ENCODE data around the gene TMEM178A. TPM values are rescaled to one million over a fixed set of nuclear protein-coding genes. Genes with fewer than 3 reads are reported as not detected.

TMEM178A gene
- polyA plus RNA-seq, 3 donors = 0.15 TPM; not detected in 2

DNA sequence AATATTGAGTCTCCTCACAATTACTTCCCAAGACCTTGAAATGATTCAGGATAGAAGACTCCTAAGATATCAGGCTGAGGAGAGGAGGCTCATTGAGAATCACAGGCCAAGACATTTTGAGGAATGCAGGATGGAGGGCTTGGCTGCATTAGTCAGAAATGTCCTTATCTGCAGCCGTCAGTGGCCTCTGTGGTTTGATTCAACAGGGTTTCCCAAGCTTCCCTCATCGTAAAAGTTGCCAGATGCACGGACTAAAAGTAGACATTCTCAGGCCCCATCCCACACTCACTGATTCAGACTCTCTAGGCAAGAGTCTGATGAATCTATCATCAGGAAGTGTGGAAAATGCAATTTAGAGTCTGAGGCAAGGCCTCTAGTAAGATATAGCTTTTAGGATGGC lies 34.0 kb upstream of the TMEM178A start:
- Mint-ChIP-seq H3K9me3 (peaks cover 0 to 6% (median 0%) of the 10 kb centered on the region in 7 donors), H3K36me3 (no peaks in the 10 kb centered on the region), H3K27me3 (ENCODE audit: low read depth in 3 of 3) (peaks cover 0 to 2% (median 1%) of the 10 kb centered on the region in 3 donors), H3K4me3 (no peak overlapping the region), H3K27ac (no peak overlapping the region), H3K4me1 (peaks cover 5% of the 10 kb centered on the region)
- H3K36me3 ChIP-seq (replicated peaks in 1 of 2; ENCODE audit: control insufficient read depth in 1 of 2, insufficient read depth in 2 of 2, low read length in 2 of 2) = no peaks in the 10 kb centered on the region
- TF ChIP-seq CTCF (IDR thresholded peaks at IDR 0.05) = no peak
- H3K4me2 ChIP-seq (replicated peaks; ENCODE audit: extremely low read depth, low read length, poor library complexity, severe bottlenecking) = no peak overlapping the region
- no peaks in the 10 kb centered on the region for H3K9me3 ChIP-seq (replicated peaks in 1 of 2; ENCODE audit: control insufficient read depth in 1 of 2, insufficient read depth in 1 of 2, low read length in 2 of 2)
- H3K27me3 ChIP-seq (ENCODE audit: control insufficient read depth in 2 of 2, insufficient read depth in 2 of 2, low read length in 2 of 2) = no peaks in the 10 kb centered on the region
- H2AFZ ChIP-seq (ENCODE audit: insufficient read depth, low read depth, low read length, poor library complexity, severe bottlenecking) = no peak overlapping the region
- H3K4me3 ChIP-seq (replicated peaks in 1 of 3; ENCODE audit: low read depth in 2 of 3, low read length in 3 of 3) = no peak overlapping the region
- no peaks in the 10 kb centered on the region for H3K79me2 ChIP-seq (ENCODE audit: insufficient read depth, low read length)
- intact Hi-C loops (cut with micrococcal nuclease) = no loop called here
- H4K20me1 ChIP-seq (ENCODE audit: insufficient read depth, low read length) = no peaks in the 10 kb centered on the region
- WGBS (ENCODE audit: insufficient coverage) = 0% methylated on average over 1 of the region's 3 CpGs
- H3K27ac ChIP-seq (ENCODE audit: low read depth in 1 of 2, low read length in 2 of 2) = no peak overlapping the region
- no peak for DNase-seq
- peaks cover 3 to 5% of the 10 kb centered on the region in 2 donors for H3K4me1 ChIP-seq (ENCODE audit: control insufficient read depth in 1 of 2, insufficient read depth in 2 of 2, low read length in 2 of 2)
- no peak overlapping the region for H3K9ac ChIP-seq (ENCODE audit: insufficient read depth, low read length, poor library complexity, severe bottlenecking)

- Histone ChIP-seq H3K9ac (ENCODE audit: insufficient read depth, low read length, poor library complexity, severe bottlenecking) (no peak overlapping the region), H4K20me1 (ENCODE audit: insufficient read depth, low read length) (no peaks in the 10 kb centered on the region), H2AFZ (ENCODE audit: insufficient read depth, low read depth, low read length, poor library complexity, severe bottlenecking) (no peak overlapping the region), H3K36me3 (replicated peaks in 1 of 2; ENCODE audit: control insufficient read depth in 1 of 2, insufficient read depth in 2 of 2, low read length in 2 of 2) (no peaks in the 10 kb centered on the region), H3K9me3 (replicated peaks in 1 of 2; ENCODE audit: control insufficient read depth in 1 of 2, insufficient read depth in 1 of 2, low read length in 2 of 2) (no peaks in the 10 kb centered on the region), H3K4me2 (replicated peaks; ENCODE audit: extremely low read depth, low read length, poor library complexity, severe bottlenecking) (no peak overlapping the region), H3K27ac (ENCODE audit: low read depth in 1 of 2, low read length in 2 of 2) (no peak overlapping the region), H3K79me2 (ENCODE audit: insufficient read depth, low read length) (no peaks in the 10 kb centered on the region), H3K4me1 (ENCODE audit: control insufficient read depth in 1 of 2, insufficient read depth in 2 of 2, low read length in 2 of 2) (no peaks in the 10 kb centered on the region), H3K27me3 (ENCODE audit: control insufficient read depth in 2 of 2, insufficient read depth in 2 of 2, low read length in 2 of 2) (no peaks in the 10 kb centered on the region), H3K4me3 (replicated peaks in 1 of 3; ENCODE audit: low read depth in 2 of 3, low read length in 3 of 3) (no peak overlapping the region)
- TF ChIP-seq CTCF (IDR thresholded peaks at IDR 0.05) = no peak
- no peak for DNase-seq
- no peak overlapping the region for H3K27ac Mint-ChIP-seq
- 80% methylated on average over 1 of the region's 4 CpGs for WGBS (ENCODE audit: insufficient coverage)
- peaks cover 0 to 6% (median 0%) of the 10 kb centered on the region in 7 donors for H3K9me3 Mint-ChIP-seq
- no peaks in the 10 kb centered on the region for H3K4me1 Mint-ChIP-seq
- peaks cover 0 to 4% (median 2%) of the 10 kb centered on the region in 3 donors for H3K27me3 Mint-ChIP-seq (ENCODE audit: low read depth in 3 of 3)
- no peaks in the 10 kb centered on the region for H3K36me3 Mint-ChIP-seq
- no peak overlapping the region for H3K4me3 Mint-ChIP-seq
- intact Hi-C loops (cut with micrococcal nuclease) = no loop called here
Observed at GRCh38 chr2:39632876-39633275, 32.8 kb upstream of the TMEM178A start.
